Thyroid gland (tissue), 4 donors: Measurements from ENCODE around the gene RMI2.

Experiments
- CTCF ChIP-seq, 6 experiments: fragments of 200-600 bp in 3 of 6; fragments of 450-650 bp in 3 of 6; sonication (generic) in 3 of 6; IDR thresholded peaks; one replicate each; pipeline ENCODE4 v1.5.1; 2016 to 2019; ENCODE audit warnings: antibody characterized with exemption in 6 of 6, mild to moderate bottlenecking in 2 of 6, inconsistent platforms in 1 of 6, moderate library complexity in 1 of 6
- POLR2A ChIP-seq, 2 donors: fragments of 450-650 bp; IDR thresholded peaks; one replicate each; pipeline ENCODE4 v1.6.1; 2017; ENCODE audit warnings: antibody characterized with exemption in 2 of 2, mild to moderate bottlenecking in 2 of 2, moderate library complexity in 1 of 2

- TF ChIP-seq CTCF (IDR thresholded peaks at IDR 0.05) = no peak
- no peak for TF ChIP-seq POLR2A (IDR thresholded peaks at IDR 0.05)
These were observed 49.6 kb upstream of the RMI2 start for GRCh38 chr16:11295672-11296071.
